Esophagus muscularis mucosa (tissue), 4 donors: ENCODE results near the gene BID. TPM values are rescaled to one million over a fixed set of nuclear protein-coding genes. Genes with fewer than 3 reads are reported as not detected.
A peak's percentile ranks its signal among the peaks of the same experiment; 100 is the strongest.

ENCODE experiments used
- DNase-seq: peaks from one replicate; pipeline ENCODE4 v3.0.0-alpha.2; 2017; ENCODE audit errors: extremely low spot score
- H3K27ac ChIP-seq, 4 donors: fragments of 200-600 bp; sonication (generic); replicated peaks in 1 of 4; 1 replicate in 3 of 4; 2 replicates in 1 of 4; pipeline ENCODE4 v1.5.1; 2016 to 2019; ENCODE audit warnings: mild to moderate bottlenecking in 1 of 4
- H3K27me3 ChIP-seq, 4 donors: fragments of 200-600 bp; sonication (generic); one replicate each; pipeline versions ENCODE4 v1.5.1 to v1.6.0; 2016 to 2019
- H3K36me3 ChIP-seq, 4 donors: fragments of 200-600 bp; sonication (generic); one replicate each; pipeline ENCODE4 v1.5.1; 2016 to 2019
- H3K4me1 ChIP-seq, 4 donors: fragments of 200-600 bp; sonication (generic); one replicate each; pipeline ENCODE4 v1.5.1; 2016 to 2019
- H3K4me3 ChIP-seq, 4 donors: fragments of 200-600 bp; sonication (generic); 1 replicate in 2 of 4; 2 replicates in 2 of 4; pipeline ENCODE4 v1.5.1; 2016 to 2019; ENCODE audit warnings: mild to moderate bottlenecking in 4 of 4, moderate library complexity in 1 of 4
- H3K9me3 ChIP-seq, 4 donors: fragments of 200-600 bp; sonication (generic); 1 replicate in 3 of 4; 2 replicates in 1 of 4; pipeline ENCODE4 v1.5.1; 2016 to 2019
- EP300 ChIP-seq: sonication (generic); formaldehyde crosslinking; IDR thresholded peaks from one replicate; pipeline ENCODE4 v1.6.1; 2017; ENCODE audit warnings: antibody characterized with exemption
- POLR2A ChIP-seq: fragments of 450-650 bp; IDR thresholded peaks from one replicate; pipeline ENCODE4 v1.6.1; 2017; ENCODE audit warnings: antibody characterized with exemption, moderate library complexity, mild to moderate bottlenecking, low read depth
- POLR2AphosphoS5 ChIP-seq, 2 donors: sonication (generic); formaldehyde crosslinking; IDR thresholded peaks; one replicate each; pipeline ENCODE4 v1.6.1; 2017; ENCODE audit warnings: antibody characterized with exemption in 2 of 2
- WGBS: methylation state at CpG from one replicate; pipeline ENCODE4 v1.1.5; 2018; 5-methylcytosine and 5-hydroxymethylcytosine counted together
- intact Hi-C: fragments of 100-400 bp; cut with DNase I; formaldehyde crosslinking; loops from one replicate; pipeline ENCODE4 v1.15.1; 2023
- total RNA-seq, 4 donors: library from RNA; depleted of rRNA; stranded (reverse); fragments of >200 nt; gene quantifications; one replicate each; pipeline versions ENCODE4 v1.1.0 to v1.2.1, GENCODE V29; 2016
- TF ChIP-seq, protein P1 (sequence below), 3 experiments: fragments of 200-600 bp in 2 of 3; fragments of 450-650 bp in 1 of 3; sonication (generic) in 2 of 3; IDR thresholded peaks; one replicate each; pipeline ENCODE4 v1.5.1; 2017 to 2019; ENCODE audit warnings: antibody characterized with exemption in 3 of 3, mild to moderate bottlenecking in 2 of 3, moderate library complexity in 1 of 3

BID gene
- total RNA-seq, 4 donors from 2014 or later: 12.9 to 48.3 (median 26.3) TPM

GRCh38 chr22:17725500-17725796 lies 48.8 kb downstream of the BID start:
- Histone ChIP-seq H3K27me3 (no peaks in the 10 kb centered on the region), H3K4me3 (no peak overlapping the region), H3K36me3 (peaks cover 24 to 41% (median 33%) of the 10 kb centered on the region in 4 donors), H3K9me3 (no peaks in the 10 kb centered on the region), H3K4me1 (peaks cover 42 to 62% (median 47%) of the 10 kb centered on the region in 4 donors), H3K27ac (peak overlapping the region; percentile 69 to 82 (median 74))
- no peak for DNase-seq
- TF ChIP-seq POLR2A (no peak), POLR2AphosphoS5 (IDR thresholded peaks at IDR 0.05) (no peak), EP300 (no peak)
- TF ChIP-seq, protein P1, sequence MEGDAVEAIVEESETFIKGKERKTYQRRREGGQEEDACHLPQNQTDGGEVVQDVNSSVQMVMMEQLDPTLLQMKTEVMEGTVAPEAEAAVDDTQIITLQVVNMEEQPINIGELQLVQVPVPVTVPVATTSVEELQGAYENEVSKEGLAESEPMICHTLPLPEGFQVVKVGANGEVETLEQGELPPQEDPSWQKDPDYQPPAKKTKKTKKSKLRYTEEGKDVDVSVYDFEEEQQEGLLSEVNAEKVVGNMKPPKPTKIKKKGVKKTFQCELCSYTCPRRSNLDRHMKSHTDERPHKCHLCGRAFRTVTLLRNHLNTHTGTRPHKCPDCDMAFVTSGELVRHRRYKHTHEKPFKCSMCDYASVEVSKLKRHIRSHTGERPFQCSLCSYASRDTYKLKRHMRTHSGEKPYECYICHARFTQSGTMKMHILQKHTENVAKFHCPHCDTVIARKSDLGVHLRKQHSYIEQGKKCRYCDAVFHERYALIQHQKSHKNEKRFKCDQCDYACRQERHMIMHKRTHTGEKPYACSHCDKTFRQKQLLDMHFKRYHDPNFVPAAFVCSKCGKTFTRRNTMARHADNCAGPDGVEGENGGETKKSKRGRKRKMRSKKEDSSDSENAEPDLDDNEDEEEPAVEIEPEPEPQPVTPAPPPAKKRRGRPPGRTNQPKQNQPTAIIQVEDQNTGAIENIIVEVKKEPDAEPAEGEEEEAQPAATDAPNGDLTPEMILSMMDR (IDR thresholded peaks at IDR 0.05): no peak
- intact Hi-C loops: no loop called here

- TF ChIP-seq, protein P1 (IDR thresholded peaks at IDR 0.05): no peak
- TF ChIP-seq POLR2AphosphoS5 (IDR thresholded peaks at IDR 0.05) (no peak), POLR2A (no peak), EP300 (no peak)
- intact Hi-C loops: no loop called here
- H3K27me3 ChIP-seq: no peaks in the 10 kb centered on the region
- no peaks in the 10 kb centered on the region for H3K9me3 ChIP-seq
- H3K4me1 ChIP-seq: peaks cover 42 to 62% (median 47%) of the 10 kb centered on the region in 4 donors
- H3K4me3 ChIP-seq: no peak overlapping the region
- peak overlapping the region; percentile 69 to 82 (median 74) for H3K27ac ChIP-seq
- 60% methylated on average over 8 of the region's 8 CpGs for WGBS
- no peak for DNase-seq
- peaks cover 18 to 35% (median 27%) of the 10 kb centered on the region in 4 donors for H3K36me3 ChIP-seq
These were observed 49.4 kb downstream of the BID start for GRCh38 chr22:17724678-17725499.

- peak overlapping the region; percentile 69 to 82 (median 74) for H3K27ac ChIP-seq
- WGBS: 87% methylated on average over 5 of the region's 5 CpGs
- H3K27me3 ChIP-seq: no peaks in the 10 kb centered on the region
- no peak overlapping the region for H3K4me3 ChIP-seq
- intact Hi-C loops: no loop called here
- H3K9me3 ChIP-seq: no peaks in the 10 kb centered on the region
- TF ChIP-seq POLR2AphosphoS5 (IDR thresholded peaks at IDR 0.05): no peak
- TF ChIP-seq, protein P1 (IDR thresholded peaks at IDR 0.05): no peak
- no peak for TF ChIP-seq EP300
- no peak for TF ChIP-seq POLR2A
- peaks cover 12 to 28% (median 21%) of the 10 kb centered on the region in 4 donors for H3K36me3 ChIP-seq
- DNase-seq: no peak
- peaks cover 42 to 62% (median 47%) of the 10 kb centered on the region in 4 donors for H3K4me1 ChIP-seq
These were observed 50.0 kb downstream of the BID start for GRCh38 chr22:17724241-17724640.

DNA sequence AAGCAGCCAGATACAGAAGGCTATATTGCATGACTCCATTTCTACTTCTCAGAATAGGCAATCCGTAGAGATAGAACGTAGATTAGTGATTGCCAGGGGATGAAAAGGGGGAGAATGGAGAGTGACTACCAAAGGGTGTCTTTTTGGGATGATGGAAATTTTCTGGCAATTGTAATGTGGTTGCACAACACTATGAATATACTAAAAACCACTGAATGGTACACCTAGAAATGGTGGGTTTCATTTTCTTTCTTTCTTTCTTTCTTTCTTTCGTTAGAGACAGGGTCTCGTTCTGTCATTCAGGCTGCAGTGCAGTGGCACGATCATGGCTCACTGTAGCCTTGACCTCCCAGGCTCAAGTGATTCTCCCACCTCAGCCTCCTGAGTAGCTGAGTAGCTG lies 54.4 kb downstream of the BID start:
- no peaks in the 10 kb centered on the region for H3K27me3 ChIP-seq
- H3K9me3 ChIP-seq: no peaks in the 10 kb centered on the region
- TF ChIP-seq, protein P1 (IDR thresholded peaks at IDR 0.05): no peak
- no peak for TF ChIP-seq POLR2A
- TF ChIP-seq POLR2AphosphoS5 (IDR thresholded peaks at IDR 0.05): no peak
- no peak for TF ChIP-seq EP300
- no peak overlapping the region for H3K27ac ChIP-seq
- WGBS: 94% methylated on average over 5 of the region's 5 CpGs
- no peak overlapping the region for H3K4me3 ChIP-seq
- intact Hi-C loops: loop anchor here (10.0 kb wide), 1 partner anchor 155 kb away; the partner anchor contains the start of gene SLC25A18
- H3K4me1 ChIP-seq: peaks cover 16 to 60% (median 42%) of the 10 kb centered on the region in 4 donors
- peak; percentile 8 for DNase-seq
- peaks cover 0 to 4% (median 0%) of the 10 kb centered on the region in 4 donors for H3K36me3 ChIP-seq
